Measurements from ENCODE around the gene UBB.

Gene UBB

GRCh38 chr17:16348586-16348985 lies 32.3 kb upstream of the UBB start:
- H2AFZ ChIP-seq (ENCODE audit: low read depth) = no peak overlapping the region
- TF ChIP-seq CTCF (conservative IDR thresholded peaks at IDR 0.05; ENCODE audit: low read depth, low read length) = no peak
- H3K27ac ChIP-seq = no peak overlapping the region
- no peaks in the 10 kb centered on the region for H3K79me2 ChIP-seq (ENCODE audit: insufficient read depth, low read depth)
- no peak overlapping the region for H3K9ac ChIP-seq
- no peaks in the 10 kb centered on the region for H3K4me1 ChIP-seq (ENCODE audit: low read depth, poor library complexity, severe bottlenecking)
- no peak overlapping the region for H3K4me3 ChIP-seq (IDR thresholded peaks at IDR 0.05; ENCODE audit: insufficient read depth, low read depth, low read length)
- H3K36me3 ChIP-seq (ENCODE audit: insufficient read depth) = no peaks in the 10 kb centered on the region
- H4K20me1 ChIP-seq (ENCODE audit: insufficient read depth) = no peaks in the 10 kb centered on the region
- H3K4me2 ChIP-seq = no peak overlapping the region
- no peaks in the 10 kb centered on the region for H3K27me3 ChIP-seq (ENCODE audit: insufficient read depth, low read depth)

GRCh38 chr17:16349431-16349830 lies 31.5 kb upstream of the UBB start:
- no peaks in the 10 kb centered on the region for H3K79me2 ChIP-seq (ENCODE audit: insufficient read depth, low read depth)
- H3K27ac ChIP-seq = no peak overlapping the region
- no peak overlapping the region for H2AFZ ChIP-seq (ENCODE audit: low read depth)
- H3K4me1 ChIP-seq (ENCODE audit: low read depth, poor library complexity, severe bottlenecking) = no peaks in the 10 kb centered on the region
- no peak overlapping the region for H3K4me3 ChIP-seq (IDR thresholded peaks at IDR 0.05; ENCODE audit: insufficient read depth, low read depth, low read length)
- no peaks in the 10 kb centered on the region for H3K36me3 ChIP-seq (ENCODE audit: insufficient read depth)
- H3K9ac ChIP-seq = no peak overlapping the region
- no peak overlapping the region for H3K4me2 ChIP-seq
- TF ChIP-seq CTCF (conservative IDR thresholded peaks at IDR 0.05; ENCODE audit: low read depth, low read length) = no peak
- H4K20me1 ChIP-seq (ENCODE audit: insufficient read depth) = no peaks in the 10 kb centered on the region
- no peaks in the 10 kb centered on the region for H3K27me3 ChIP-seq (ENCODE audit: insufficient read depth, low read depth)

DNA sequence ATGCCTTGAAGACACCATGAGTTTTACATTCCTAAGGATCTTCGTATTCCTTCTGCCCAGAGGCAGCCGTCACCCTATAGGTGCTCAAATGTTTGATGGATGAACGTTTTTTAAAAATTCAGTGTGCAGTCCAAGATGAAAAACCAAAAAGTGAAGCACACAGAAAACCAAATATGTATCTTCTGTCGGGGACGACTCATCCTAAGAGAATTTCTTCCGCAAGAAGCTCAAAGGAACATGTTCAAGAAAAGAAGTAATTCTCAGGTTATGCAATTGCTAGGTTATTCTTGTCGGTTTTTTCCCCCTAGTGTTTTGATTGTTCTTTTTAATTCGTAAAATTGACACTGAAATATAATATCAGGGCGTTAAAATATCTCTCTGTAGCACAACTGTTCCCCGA lies 29.1 kb upstream of the UBB start:
- no peak overlapping the region for H3K27ac ChIP-seq
- H3K4me2 ChIP-seq = no peak overlapping the region
- TF ChIP-seq CTCF (conservative IDR thresholded peaks at IDR 0.05; ENCODE audit: low read depth, low read length) = no peak
- no peak overlapping the region for H2AFZ ChIP-seq (ENCODE audit: low read depth)
- H4K20me1 ChIP-seq (ENCODE audit: insufficient read depth) = no peaks in the 10 kb centered on the region
- H3K36me3 ChIP-seq (ENCODE audit: insufficient read depth) = no peaks in the 10 kb centered on the region
- no peaks in the 10 kb centered on the region for H3K4me1 ChIP-seq (ENCODE audit: low read depth, poor library complexity, severe bottlenecking)
- no peaks in the 10 kb centered on the region for H3K79me2 ChIP-seq (ENCODE audit: insufficient read depth, low read depth)
- H3K9ac ChIP-seq = no peak overlapping the region
- H3K4me3 ChIP-seq (IDR thresholded peaks at IDR 0.05; ENCODE audit: insufficient read depth, low read depth, low read length) = no peak overlapping the region
- H3K27me3 ChIP-seq (ENCODE audit: insufficient read depth, low read depth) = no peaks in the 10 kb centered on the region

GRCh38 chr17:16352303-16352666 lies 28.6 kb upstream of the UBB start:
- TF ChIP-seq CTCF (conservative IDR thresholded peaks at IDR 0.05; ENCODE audit: low read depth, low read length) = no peak
- Histone ChIP-seq H3K4me3 (IDR thresholded peaks at IDR 0.05; ENCODE audit: insufficient read depth, low read depth, low read length) (no peak overlapping the region), H3K4me1 (ENCODE audit: low read depth, poor library complexity, severe bottlenecking) (no peaks in the 10 kb centered on the region), H3K27me3 (ENCODE audit: insufficient read depth, low read depth) (no peaks in the 10 kb centered on the region), H3K4me2 (no peak overlapping the region), H3K27ac (no peak overlapping the region), H3K9ac (no peak overlapping the region), H4K20me1 (ENCODE audit: insufficient read depth) (no peaks in the 10 kb centered on the region), H3K79me2 (ENCODE audit: insufficient read depth, low read depth) (no peaks in the 10 kb centered on the region), H2AFZ (ENCODE audit: low read depth) (no peak overlapping the region), H3K36me3 (ENCODE audit: insufficient read depth) (no peaks in the 10 kb centered on the region)
